BE2C (cell line): ENCODE data around the gene RAD1.

Experiments
- DNase-seq: peaks from one replicate; pipeline ENCODE4 v3.0.0-alpha.2; 2020
- H3K27me3 ChIP-seq: fragments of 250-450 bp; sonication (Bioruptor Pico); 2 replicates; pipeline ENCODE4 v1.5.1; 2020; ENCODE audit warnings: mild to moderate bottlenecking
- H3K36me3 ChIP-seq: fragments of 250-450 bp; sonication (Bioruptor Pico); 2 replicates; pipeline ENCODE4 v1.5.1; 2020; ENCODE audit warnings: mild to moderate bottlenecking
- H3K4me1 ChIP-seq: fragments of 250-450 bp; sonication (Bioruptor Pico); 2 replicates; pipeline ENCODE4 v1.5.1; 2020
- H3K4me3 ChIP-seq: 2 replicates; pipeline ENCODE4 v1.5.1; 2011; ENCODE audit warnings: low read depth, low read length
- H3K9me3 ChIP-seq: fragments of 250-450 bp; sonication (Bioruptor Pico); 2 replicates; pipeline ENCODE4 v1.5.1; 2020
- TF ChIP-seq, protein P1 (sequence below): IDR thresholded peaks from 2 replicates; pipeline ENCODE4 v1.5.1; 2012; ENCODE audit warnings: mild to moderate bottlenecking, low read depth, low read length

Gene RAD1

DNA sequence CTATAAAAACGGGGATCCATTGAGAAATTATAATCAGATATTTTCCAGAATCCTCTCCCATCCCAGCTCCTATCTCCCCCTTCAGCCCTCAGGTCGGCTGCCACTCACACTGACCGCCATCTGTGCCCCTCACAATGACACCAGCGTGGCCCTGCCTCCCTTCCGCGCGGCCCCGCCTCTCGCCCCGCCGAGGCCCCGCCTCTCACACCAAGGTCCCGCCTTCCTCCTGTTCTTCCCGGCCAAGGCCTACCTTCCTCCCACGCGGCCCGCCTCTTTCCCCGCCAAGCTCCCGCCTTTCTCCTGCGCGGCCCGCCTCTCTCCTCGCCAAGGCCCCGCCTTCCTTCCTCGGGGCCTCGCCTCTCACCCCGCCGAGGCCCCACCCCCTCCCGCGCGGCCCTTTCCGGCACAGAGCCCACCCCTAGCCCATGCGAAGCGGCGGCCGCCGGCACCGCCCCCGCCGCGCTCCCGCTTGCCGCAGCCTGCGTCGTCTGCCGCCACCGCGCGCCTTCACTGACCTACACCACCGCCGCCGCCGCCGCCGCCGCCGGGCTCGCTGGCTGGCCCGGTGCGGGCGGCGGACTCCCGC is 13.9 kb upstream of the RAD1 start, which contains the start of gene DNAJC21:
Gene DNAJC21 (plus strand): TSS at position 426 of the 586 bp plus-strand sequence. CDS start 261 bp downstream, outside the sequence.
- H3K36me3 ChIP-seq, result peaks cover 24% of the 10 kb centered on the region
- peak; percentile 98 for DNase-seq
- no peaks in the 10 kb centered on the region for H3K27me3 ChIP-seq
- TF ChIP-seq, protein P1, sequence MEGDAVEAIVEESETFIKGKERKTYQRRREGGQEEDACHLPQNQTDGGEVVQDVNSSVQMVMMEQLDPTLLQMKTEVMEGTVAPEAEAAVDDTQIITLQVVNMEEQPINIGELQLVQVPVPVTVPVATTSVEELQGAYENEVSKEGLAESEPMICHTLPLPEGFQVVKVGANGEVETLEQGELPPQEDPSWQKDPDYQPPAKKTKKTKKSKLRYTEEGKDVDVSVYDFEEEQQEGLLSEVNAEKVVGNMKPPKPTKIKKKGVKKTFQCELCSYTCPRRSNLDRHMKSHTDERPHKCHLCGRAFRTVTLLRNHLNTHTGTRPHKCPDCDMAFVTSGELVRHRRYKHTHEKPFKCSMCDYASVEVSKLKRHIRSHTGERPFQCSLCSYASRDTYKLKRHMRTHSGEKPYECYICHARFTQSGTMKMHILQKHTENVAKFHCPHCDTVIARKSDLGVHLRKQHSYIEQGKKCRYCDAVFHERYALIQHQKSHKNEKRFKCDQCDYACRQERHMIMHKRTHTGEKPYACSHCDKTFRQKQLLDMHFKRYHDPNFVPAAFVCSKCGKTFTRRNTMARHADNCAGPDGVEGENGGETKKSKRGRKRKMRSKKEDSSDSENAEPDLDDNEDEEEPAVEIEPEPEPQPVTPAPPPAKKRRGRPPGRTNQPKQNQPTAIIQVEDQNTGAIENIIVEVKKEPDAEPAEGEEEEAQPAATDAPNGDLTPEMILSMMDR, result no peak
- H3K4me1 ChIP-seq, result no peaks in the 10 kb centered on the region; the same call in 1 of the 2 replicates
- no peaks in the 10 kb centered on the region for H3K9me3 ChIP-seq
- H3K4me3 ChIP-seq, result peak within 1 kb of the TSS; percentile 71

DNA sequence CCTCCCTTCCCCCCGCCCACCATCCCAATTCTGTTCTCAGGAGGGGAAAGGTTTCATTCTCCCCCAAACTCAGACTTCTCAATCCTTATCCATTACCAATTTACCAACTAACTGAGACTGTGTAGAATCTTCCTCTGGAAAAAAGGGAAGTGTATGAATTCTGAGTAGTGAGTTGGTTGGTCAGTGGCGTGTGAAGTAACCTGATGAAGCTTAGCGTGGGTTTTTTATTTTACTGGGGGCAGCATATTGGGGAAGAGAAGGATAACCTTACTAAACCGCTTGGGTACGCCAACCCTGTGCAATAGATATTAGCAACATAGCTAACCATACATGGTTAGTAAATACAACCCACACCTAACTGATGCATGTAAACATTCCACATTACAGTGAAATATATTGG is 13.0 kb upstream of the RAD1 start:
- no peaks in the 10 kb centered on the region for H3K9me3 ChIP-seq
- no peaks in the 10 kb centered on the region for H3K27me3 ChIP-seq
- H3K36me3 ChIP-seq, result peaks cover 31% of the 10 kb centered on the region
- DNase-seq, result no peak
- no peaks in the 10 kb centered on the region; the same call in 1 of the 2 replicates for H3K4me1 ChIP-seq
- H3K4me3 ChIP-seq, result no peak overlapping the region
- TF ChIP-seq, protein P1, result no peak

DNA sequence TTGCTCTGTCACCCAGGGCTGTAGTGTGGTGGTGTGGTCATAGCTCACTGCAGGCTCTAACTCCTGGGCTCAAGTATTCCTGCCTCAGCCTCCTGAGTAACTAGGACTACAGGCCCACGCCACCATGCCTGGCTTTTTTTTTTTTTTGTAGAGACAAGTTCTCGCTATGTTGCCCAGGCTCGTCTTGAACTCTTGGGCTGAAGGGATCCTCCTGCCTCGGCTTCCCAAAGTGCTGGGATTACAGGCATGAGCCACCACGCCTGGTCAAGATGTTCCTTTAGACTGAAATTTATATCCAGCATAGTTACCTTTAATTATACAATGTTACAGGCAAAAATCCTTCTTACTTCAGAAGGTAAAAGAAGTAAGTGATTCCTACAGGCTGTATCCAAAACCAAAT is 12.5 kb upstream of the RAD1 start:
- no peak for DNase-seq
- H3K4me3 ChIP-seq, result no peak overlapping the region
- H3K4me1 ChIP-seq, result no peaks in the 10 kb centered on the region; the same call in 1 of the 2 replicates
- H3K27me3 ChIP-seq, result no peaks in the 10 kb centered on the region
- H3K9me3 ChIP-seq, result no peaks in the 10 kb centered on the region
- TF ChIP-seq, protein P1, result no peak
- H3K36me3 ChIP-seq, result peaks cover 36% of the 10 kb centered on the region

DNA sequence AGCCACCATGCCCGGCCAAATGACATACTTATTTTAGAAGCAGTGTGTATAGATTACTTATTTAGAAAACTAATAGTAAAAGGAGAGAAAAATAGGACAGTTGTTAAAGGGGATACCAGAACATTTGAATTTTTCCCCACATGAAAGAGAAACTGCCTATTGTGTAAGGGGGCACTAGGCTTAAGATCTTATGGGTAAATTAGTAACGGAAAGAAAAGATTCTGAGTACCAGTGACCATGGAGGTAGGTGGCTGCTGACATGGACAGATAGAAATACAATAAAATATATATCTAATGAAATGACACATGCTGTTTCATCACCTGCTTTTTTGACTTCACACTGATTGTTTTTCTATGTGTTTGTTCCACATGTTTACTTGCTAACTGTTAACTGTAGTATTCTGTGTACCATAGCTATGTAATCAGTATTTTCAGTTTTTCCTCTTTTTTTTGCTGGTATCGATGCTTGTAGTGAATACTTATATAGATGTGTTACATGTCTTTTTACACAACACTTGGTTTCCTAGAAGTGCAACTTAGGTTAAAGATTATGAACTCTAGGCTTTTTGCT is 11.1 kb upstream of the RAD1 start:
- Histone ChIP-seq H3K4me1 (no peaks in the 10 kb centered on the region; the same call in 1 of the 2 replicates), H3K9me3 (no peaks in the 10 kb centered on the region), H3K4me3 (no peak overlapping the region), H3K27me3 (no peaks in the 10 kb centered on the region), H3K36me3 (peaks cover 50% of the 10 kb centered on the region)
- no peak for DNase-seq
- TF ChIP-seq, protein P1, result no peak

DNA sequence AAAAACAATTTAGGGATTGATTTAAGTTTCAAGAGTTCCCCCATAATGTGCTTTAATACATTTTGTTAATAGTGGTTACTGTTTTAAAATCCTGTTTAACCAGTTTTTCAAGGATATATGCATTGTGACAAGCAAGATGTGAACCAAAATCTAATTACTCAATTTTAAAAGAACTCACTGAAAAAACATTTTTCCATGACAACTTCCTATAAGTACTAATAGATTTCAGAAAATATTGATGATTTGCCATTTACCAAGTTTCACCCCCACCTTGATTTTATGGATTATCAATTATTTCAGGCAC is 9.1 kb upstream of the RAD1 start:
- peaks cover 69% of the 10 kb centered on the region for H3K36me3 ChIP-seq
- no peaks in the 10 kb centered on the region for H3K9me3 ChIP-seq

More for the DNA sequence above, 9.1 kb upstream of the RAD1 start:
- H3K4me1 ChIP-seq, result no peaks in the 10 kb centered on the region
- no peak overlapping the region for H3K4me3 ChIP-seq
- DNase-seq, result no peak
- H3K27me3 ChIP-seq, result no peaks in the 10 kb centered on the region
- TF ChIP-seq, protein P1, result no peak
